ENCODE results near the gene FCHSD2.

Gene FCHSD2

GRCh38 chr11:72939031-72939430, 203.1 kb downstream of the FCHSD2 start:
- TF ChIP-seq CTCF (IDR thresholded peaks at IDR 0.05; ENCODE audit: low read depth, low read length) = no peak
- no peak for DNase-seq (ENCODE audit: extremely low read depth, low read depth)

GRCh38 chr11:72937439-72937838, 204.7 kb downstream of the FCHSD2 start:
- DNase-seq (ENCODE audit: extremely low read depth, low read depth) = no peak
- no peak for TF ChIP-seq CTCF (IDR thresholded peaks at IDR 0.05; ENCODE audit: low read depth, low read length)

DNA sequence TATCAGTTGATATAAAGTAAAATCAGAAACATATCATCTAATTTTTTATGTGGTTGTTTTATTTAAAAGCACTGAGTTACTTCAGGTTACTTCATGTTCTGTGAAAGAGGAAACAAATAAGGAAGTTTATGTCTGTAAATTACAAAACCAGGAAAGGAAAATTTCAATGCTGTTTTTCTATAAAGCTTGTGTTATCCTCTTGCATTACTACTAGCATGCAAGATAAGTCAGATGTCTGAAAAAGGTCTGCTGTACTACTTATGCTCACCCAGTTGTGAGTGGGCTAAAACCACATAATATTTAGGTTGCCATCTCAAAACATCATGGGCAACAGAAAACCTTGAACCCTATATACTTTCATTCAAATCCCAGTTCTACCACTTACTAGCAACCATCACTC, 206.4 kb downstream of the FCHSD2 start:
- no peak for TF ChIP-seq CTCF (IDR thresholded peaks at IDR 0.05; ENCODE audit: low read depth, low read length)
- no peak for DNase-seq (ENCODE audit: extremely low read depth, low read depth)

DNA sequence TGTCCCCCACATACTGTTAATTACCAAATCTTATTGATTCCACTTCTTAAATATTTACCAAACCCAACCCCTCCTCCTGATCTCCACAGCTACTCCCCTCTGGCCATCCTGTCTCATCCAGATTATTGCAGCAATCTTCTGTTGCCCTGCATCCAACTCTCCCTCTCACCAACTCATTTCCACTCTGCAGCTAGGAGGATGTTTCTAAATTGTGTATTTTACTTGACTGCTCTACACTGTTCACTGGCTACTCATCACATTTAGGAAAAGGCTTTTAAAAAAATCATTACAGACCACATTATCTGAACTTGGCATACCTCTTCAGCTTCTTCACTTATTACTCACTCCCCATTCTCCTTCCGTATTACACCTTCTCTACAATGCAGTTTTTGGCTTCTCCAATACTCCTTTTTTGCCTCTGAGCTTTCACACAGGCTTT, 210.0 kb downstream of the FCHSD2 start:
- DNase-seq (ENCODE audit: extremely low read depth, low read depth) = peak; percentile 28
- TF ChIP-seq CTCF (IDR thresholded peaks at IDR 0.05; ENCODE audit: low read depth, low read length) = no peak

DNA sequence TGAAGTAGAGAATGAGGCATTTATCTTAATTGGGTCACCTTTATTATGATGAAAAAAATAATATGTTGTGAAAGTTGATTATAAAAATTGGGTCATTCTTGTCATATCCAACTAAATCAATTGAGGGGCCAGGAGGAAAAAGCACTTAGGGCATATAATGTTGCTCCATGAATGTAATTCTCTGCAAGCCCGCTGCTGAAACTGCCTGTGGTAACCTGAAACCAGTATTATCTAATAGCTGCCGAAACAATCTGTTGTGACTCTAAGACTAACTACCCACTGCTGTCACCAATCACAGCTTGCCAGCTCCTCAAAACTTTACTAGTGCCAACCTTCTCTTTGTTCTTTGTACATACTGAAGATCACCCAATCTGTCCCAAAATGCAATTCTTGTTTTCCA, 212.1 kb downstream of the FCHSD2 start:
- no peak for TF ChIP-seq CTCF (IDR thresholded peaks at IDR 0.05; ENCODE audit: low read depth, low read length)
- no peak for DNase-seq (ENCODE audit: extremely low read depth, low read depth)

DNA sequence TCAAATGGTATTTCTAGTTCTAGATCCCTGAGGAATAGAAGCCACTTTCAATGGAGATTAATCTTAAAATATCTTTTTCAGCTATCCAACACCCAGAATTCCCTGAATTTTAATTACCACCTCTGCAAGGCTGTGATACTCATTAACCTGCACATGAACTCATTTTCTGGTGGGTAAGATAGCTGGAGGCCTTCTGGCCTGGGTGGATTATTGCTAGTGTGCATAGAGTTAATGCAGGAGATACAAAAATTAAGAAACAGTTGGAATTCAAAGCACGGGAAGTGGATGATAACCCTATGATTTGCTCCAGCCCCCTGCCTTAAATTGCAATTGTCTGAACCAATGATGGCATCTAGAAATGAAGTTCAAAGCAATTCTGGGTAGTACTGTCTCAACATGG, 212.9 kb downstream of the FCHSD2 start:
- DNase-seq (ENCODE audit: extremely low read depth, low read depth) = no peak

GRCh38 chr11:72927380-72927779, 214.7 kb downstream of the FCHSD2 start:
- DNase-seq (ENCODE audit: extremely low read depth, low read depth) = no peak
- TF ChIP-seq CTCF (IDR thresholded peaks at IDR 0.05; ENCODE audit: low read depth, low read length) = no peak

More for the DNA sequence above, 212.9 kb downstream of the FCHSD2 start:
- TF ChIP-seq CTCF (IDR thresholded peaks at IDR 0.05; ENCODE audit: low read depth, low read length) = no peak

All from AG09319 (cell line).